Type B pancreatic cell (in vitro differentiated cells): Measurements from ENCODE around the gene S100A8. TPM values are rescaled to one million over a fixed set of nuclear protein-coding genes. Genes with fewer than 3 reads are reported as not detected.

Experiments
- DNase-seq: peaks from one replicate; pipeline ENCODE4 v3.0.0; 2021; ENCODE audit warnings: mixed read lengths; ENCODE audit not compliant: unreplicated experiment; ENCODE audit errors: extremely low spot score
- H3K27ac Mint-ChIP-seq: 2 replicates; pipeline ENCODE4 v1.8.0; 2021; ENCODE audit warnings: mild to moderate bottlenecking, mixed read lengths
- H3K27me3 Mint-ChIP-seq: 2 replicates; pipeline ENCODE4 v1.8.0; 2021; ENCODE audit warnings: mixed read lengths
- H3K36me3 Mint-ChIP-seq: 2 replicates; pipeline ENCODE4 v1.8.0; 2021; ENCODE audit warnings: mixed read lengths
- H3K4me1 Mint-ChIP-seq: one replicate; pipeline ENCODE4 v1.8.0; 2021; ENCODE audit warnings: mixed read lengths; ENCODE audit not compliant: unreplicated experiment
- H3K4me3 Mint-ChIP-seq: 2 replicates; pipeline ENCODE4 v1.8.0; 2021; ENCODE audit warnings: mild to moderate bottlenecking, mixed read lengths
- H3K9me3 Mint-ChIP-seq: 2 replicates; pipeline ENCODE4 v1.8.0; 2021; ENCODE audit warnings: mixed read lengths
- total RNA-seq: library from RNA; stranded (reverse); gene quantifications from 2 replicates; pipeline ENCODE4 v1.2.1, GENCODE V29; 2021; ENCODE audit warnings: low replicate concordance
- TF ChIP-seq, protein P1 (sequence below): fragments of 200-600 bp; sonication (generic); conservative IDR thresholded peaks from 2 replicates; pipeline ENCODE4 v1.5.0; 2021; ENCODE audit warnings: antibody characterized with exemption, mild to moderate bottlenecking

The S100A8 gene
- total RNA-seq, 1 donor from 2014 or later: 667 TPM

DNA sequence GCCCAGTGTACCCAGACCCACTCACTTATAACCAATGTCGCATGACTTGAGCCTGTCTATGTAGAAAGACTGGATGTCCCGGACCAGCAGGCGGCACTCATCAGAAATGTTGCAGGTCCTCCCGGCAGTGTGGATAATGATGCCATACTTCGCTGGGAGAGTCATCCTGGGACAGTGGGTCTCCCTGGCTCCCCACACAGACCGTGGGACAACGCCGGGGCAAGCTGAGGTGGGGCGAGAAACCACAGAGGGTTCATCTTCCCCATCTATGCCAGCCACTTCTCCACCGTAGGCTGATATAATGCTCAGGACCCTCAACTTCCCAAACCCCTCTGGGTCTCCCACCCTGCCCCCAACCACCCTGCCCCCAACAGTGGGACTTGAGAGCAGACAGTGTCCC, 50.5 kb downstream of the S100A8 start:
- TF ChIP-seq, protein P1, sequence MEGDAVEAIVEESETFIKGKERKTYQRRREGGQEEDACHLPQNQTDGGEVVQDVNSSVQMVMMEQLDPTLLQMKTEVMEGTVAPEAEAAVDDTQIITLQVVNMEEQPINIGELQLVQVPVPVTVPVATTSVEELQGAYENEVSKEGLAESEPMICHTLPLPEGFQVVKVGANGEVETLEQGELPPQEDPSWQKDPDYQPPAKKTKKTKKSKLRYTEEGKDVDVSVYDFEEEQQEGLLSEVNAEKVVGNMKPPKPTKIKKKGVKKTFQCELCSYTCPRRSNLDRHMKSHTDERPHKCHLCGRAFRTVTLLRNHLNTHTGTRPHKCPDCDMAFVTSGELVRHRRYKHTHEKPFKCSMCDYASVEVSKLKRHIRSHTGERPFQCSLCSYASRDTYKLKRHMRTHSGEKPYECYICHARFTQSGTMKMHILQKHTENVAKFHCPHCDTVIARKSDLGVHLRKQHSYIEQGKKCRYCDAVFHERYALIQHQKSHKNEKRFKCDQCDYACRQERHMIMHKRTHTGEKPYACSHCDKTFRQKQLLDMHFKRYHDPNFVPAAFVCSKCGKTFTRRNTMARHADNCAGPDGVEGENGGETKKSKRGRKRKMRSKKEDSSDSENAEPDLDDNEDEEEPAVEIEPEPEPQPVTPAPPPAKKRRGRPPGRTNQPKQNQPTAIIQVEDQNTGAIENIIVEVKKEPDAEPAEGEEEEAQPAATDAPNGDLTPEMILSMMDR: no peak
- H3K9me3 Mint-ChIP-seq: no peaks in the 10 kb centered on the region
- H3K4me3 Mint-ChIP-seq: no peak overlapping the region
- H3K27ac Mint-ChIP-seq: no peak overlapping the region
- peaks cover 10% of the 10 kb centered on the region for H3K4me1 Mint-ChIP-seq
- no peak for DNase-seq
- H3K27me3 Mint-ChIP-seq: peaks cover 9% of the 10 kb centered on the region
- no peaks in the 10 kb centered on the region for H3K36me3 Mint-ChIP-seq

Other genes with a start within 250 kb of the S100A8 start
- not detected in 2 replicates for gene SPRR2G, start 240.2 kb downstream of the S100A8 start, total RNA-seq
- not detected in 2 replicates for gene LELP1, start 187.6 kb downstream of the S100A8 start, total RNA-seq
- not detected in 2 replicates for gene PRR9, start 173.5 kb downstream of the S100A8 start, total RNA-seq
- not detected in 2 replicates for gene LORICRIN, start 131.4 kb downstream of the S100A8 start, total RNA-seq
- 0.87 and 1.3 TPM in 2 replicates for gene PGLYRP3, start 78.1 kb downstream of the S100A8 start, total RNA-seq
- gene PGLYRP4, start 42.2 kb downstream of the S100A8 start, total RNA-seq: 4.4 and 5.9 TPM in 2 replicates
- gene S100A9, start 33.2 kb downstream of the S100A8 start, total RNA-seq: 1,065 and 1,707 TPM in 2 replicates
- 0.62 TPM in 1 of 2 replicates, not detected in the other for gene S100A12, start 15.5 kb downstream of the S100A8 start, total RNA-seq
- gene S100A7A, start 25.4 kb upstream of the S100A8 start, total RNA-seq: not detected in 2 replicates
- 6.2 and 10.2 TPM in 2 replicates for gene S100A7, start 69.6 kb upstream of the S100A8 start, total RNA-seq
- 21.9 and 1,154 TPM in 2 replicates for gene S100A6, start 144.9 kb upstream of the S100A8 start, total RNA-seq
- gene S100A5, start 149.9 kb upstream of the S100A8 start, total RNA-seq: 0.62 TPM in 1 of 2 replicates, not detected in the other
- gene S100A4, start 154.7 kb upstream of the S100A8 start, total RNA-seq: 61.0 and 200 TPM in 2 replicates
- 1.4 and 2.8 TPM in 2 replicates for gene S100A3, start 158.2 kb upstream of the S100A8 start, total RNA-seq
- 0.75 and 2.4 TPM in 2 replicates for gene S100A2, start 174.8 kb upstream of the S100A8 start, total RNA-seq
- gene S100A16, start 222.1 kb upstream of the S100A8 start, total RNA-seq: 173 and 517 TPM in 2 replicates
- gene S100A14, start 225.3 kb upstream of the S100A8 start, total RNA-seq: 139 and 266 TPM in 2 replicates
- gene S100A13, start 236.4 kb upstream of the S100A8 start, total RNA-seq: 58.3 and 102 TPM in 2 replicates
- 0.97 TPM in 1 of 2 replicates, not detected in the other for gene S100A1, start 237.4 kb upstream of the S100A8 start, total RNA-seq
- 87.5 and 108 TPM in 2 replicates for gene CHTOP, start 243.0 kb upstream of the S100A8 start, total RNA-seq